ENCODE data around the gene PYY. TPM values are rescaled to one million over a fixed set of nuclear protein-coding genes. Genes with fewer than 3 reads are reported as not detected.
"Not testable (repeated sequence)": the region's sequence is repeated elsewhere in the genome, so short reads cannot be mapped to it uniquely, and the experiment has no call there.

The PYY gene
- total RNA-seq, 1 donor from 2014 or later = not detected

- no peak for DNase-seq (ENCODE audit: low spot score)
Measured at GRCh38 chr17:43946781-43947180, 7.0 kb downstream of the PYY start.

GRCh38 chr17:43945074-43945829 lies 8.5 kb downstream of the PYY start:
- DNase-seq (ENCODE audit: low spot score) = no peak

GRCh38 chr17:43942051-43942685 lies 11.6 kb downstream of the PYY start, which contains the start of gene PPY:
Gene PPY, minus strand, starts transcription at chr17:43942476. Its CDS starts 822 bp downstream, at chr17:43941654.
- DNase-seq (ENCODE audit: low spot score) = no peak

- DNase-seq (ENCODE audit: low spot score) = no peak
Measured at GRCh38 chr17:43940630-43941029, 13.1 kb downstream of the PYY start.

GRCh38 chr17:43939886-43940285 lies 13.9 kb downstream of the PYY start:
- DNase-seq (ENCODE audit: low spot score) = no peak

- DNase-seq (ENCODE audit: low spot score) = not testable (repeated sequence)
Measured at GRCh38 chr17:43939452-43939851, 14.3 kb downstream of the PYY start.

GRCh38 chr17:43938838-43939182 lies 14.9 kb downstream of the PYY start:
- no peak for DNase-seq (ENCODE audit: low spot score)

- no peak for DNase-seq (ENCODE audit: low spot score)
Measured at GRCh38 chr17:43936434-43936833, 17.3 kb downstream of the PYY start.

GRCh38 chr17:43935926-43936261 lies 17.8 kb downstream of the PYY start:
- DNase-seq (ENCODE audit: low spot score) = no peak

GRCh38 chr17:43935204-43935925 lies 18.4 kb downstream of the PYY start:
- no peak for DNase-seq (ENCODE audit: low spot score)

GRCh38 chr17:43932923-43933322 lies 20.8 kb downstream of the PYY start:
- DNase-seq (ENCODE audit: low spot score) = no peak

GRCh38 chr17:43932357-43932756 lies 21.4 kb downstream of the PYY start:
- no peak for DNase-seq (ENCODE audit: low spot score)

- peak; percentile 38 for DNase-seq (ENCODE audit: low spot score)
Measured at GRCh38 chr17:43931062-43931571, 22.6 kb downstream of the PYY start.

GRCh38 chr17:43928609-43929008 lies 25.1 kb downstream of the PYY start:
- no peak for DNase-seq (ENCODE audit: low spot score)

- not testable (repeated sequence) for DNase-seq (ENCODE audit: low spot score)
Measured at GRCh38 chr17:43927929-43928328, 25.8 kb downstream of the PYY start.

- DNase-seq (ENCODE audit: low spot score) = no peak
Measured at GRCh38 chr17:43927060-43927864, 26.5 kb downstream of the PYY start.

GRCh38 chr17:43924558-43924957 lies 29.2 kb downstream of the PYY start:
- no peak for DNase-seq (ENCODE audit: low spot score)

GRCh38 chr17:43920500-43921095 lies 33.1 kb downstream of the PYY start:
- DNase-seq (ENCODE audit: low spot score) = no peak

GRCh38 chr17:43918026-43918389 lies 35.7 kb downstream of the PYY start:
- no peak for DNase-seq (ENCODE audit: low spot score)

GRCh38 chr17:43917348-43918025 lies 36.3 kb downstream of the PYY start:
- DNase-seq (ENCODE audit: low spot score) = peak; percentile 26

GRCh38 chr17:43917016-43917347 lies 36.8 kb downstream of the PYY start:
- DNase-seq (ENCODE audit: low spot score) = no peak
